Karpas-422 (cell line): ENCODE data around the gene IKZF4. TPM values are rescaled to one million over a fixed set of nuclear protein-coding genes. Genes with fewer than 3 reads are reported as not detected.
"Not testable (repeated sequence)": the region's sequence is repeated elsewhere in the genome, so short reads cannot be mapped to it uniquely, and the experiment has no call there.

Experiments used
- DNase-seq: peaks from one replicate; pipeline ENCODE4 v3.0.0-alpha.2; 2015
- H2AFZ ChIP-seq: fragments of 200-600 bp; sonication (generic); 2 replicates; pipeline ENCODE4 v1.6.1; 2014; ENCODE audit warnings: antibody characterized with exemption, low read length, mixed read lengths
- H3K27ac ChIP-seq: fragments of 200-600 bp; sonication (generic); 2 replicates; pipeline ENCODE4 v1.5.1; 2014; ENCODE audit warnings: mild to moderate bottlenecking, low read length, moderate library complexity
- H3K27me3 ChIP-seq: fragments of 200-600 bp; sonication (generic); 2 replicates; pipeline ENCODE4 v1.6.1; 2014; ENCODE audit warnings: low read length, mixed read lengths
- H3K36me3 ChIP-seq: fragments of 200-600 bp; sonication (generic); 2 replicates; pipeline ENCODE4 v1.6.1; 2014; ENCODE audit warnings: low read length, mixed read lengths; ENCODE audit not compliant: insufficient read depth
- H3K4me1 ChIP-seq: fragments of 200-600 bp; sonication (generic); 2 replicates; pipeline ENCODE4 v1.6.1; 2014; ENCODE audit warnings: mild to moderate bottlenecking, low read length, mixed read lengths
- H3K4me2 ChIP-seq: fragments of 200-600 bp; sonication (generic); 2 replicates; pipeline ENCODE4 v1.6.1; 2014; ENCODE audit warnings: low read length, low read depth, mild to moderate bottlenecking; ENCODE audit not compliant: poor library complexity, severe bottlenecking
- H3K4me3 ChIP-seq: fragments of 200-600 bp; sonication (generic); 2 replicates; pipeline ENCODE4 v1.5.1; 2014; ENCODE audit warnings: mild to moderate bottlenecking, antibody characterized with exemption, low read length, mixed read lengths
- H3K79me2 ChIP-seq: fragments of 200-600 bp; sonication (generic); 2 replicates; pipeline ENCODE4 v1.6.1; 2014; ENCODE audit warnings: mild to moderate bottlenecking, low read length, mixed read lengths
- H3K9ac ChIP-seq: fragments of 200-600 bp; sonication (generic); 2 replicates; pipeline ENCODE4 v1.6.0; 2014; ENCODE audit warnings: low read length
- H3K9me2 ChIP-seq: fragments of 200-600 bp; sonication (generic), shearing (Covaris generic); replicated peaks from 2 replicates; pipeline ENCODE4 v1.6.0; 2014; ENCODE audit warnings: mild to moderate bottlenecking, low read length, moderate library complexity; ENCODE audit not compliant: insufficient read depth
- H3K9me3 ChIP-seq: fragments of 300-700, 200-600 bp; sonication (generic); 2 replicates; pipeline ENCODE4 v1.6.1; 2014; ENCODE audit warnings: low read length, mixed read lengths
- H4K20me1 ChIP-seq: fragments of 200-600 bp; sonication (generic); 2 replicates; pipeline ENCODE4 v1.6.1; 2014; ENCODE audit warnings: mild to moderate bottlenecking, antibody characterized with exemption, low read length, low read depth; ENCODE audit not compliant: insufficient read depth
- total RNA-seq: library from RNA; depleted of rRNA; stranded (reverse); fragments of >200 nt; shearing (Covaris generic); gene quantifications from 2 replicates; pipeline ENCODE4 v1.2.3, GENCODE V29; 2014; ENCODE audit warnings: low replicate concordance

IKZF4 gene
- total RNA-seq, 1 experiment from 2014 or later, result 7.4 TPM

DNA sequence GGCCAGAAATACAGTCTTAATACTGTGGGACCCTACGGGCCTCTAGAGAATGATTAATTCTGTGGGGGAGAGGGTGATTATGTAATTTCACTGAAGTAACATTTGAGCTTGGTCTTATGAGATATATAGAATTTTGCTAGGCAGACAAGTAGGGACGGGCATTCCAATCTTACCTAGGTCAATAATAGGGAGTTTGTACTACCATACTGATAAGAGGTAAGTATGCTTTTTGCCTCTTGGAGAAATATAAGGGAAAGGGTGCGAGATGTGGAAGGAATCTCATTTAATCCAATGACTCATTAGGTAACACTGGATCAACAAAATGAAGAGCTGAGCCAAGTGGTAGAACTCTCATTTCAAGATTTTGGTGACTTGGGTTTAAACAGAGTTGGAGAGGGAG, 41.8 kb upstream of the IKZF4 start:
- H2AFZ ChIP-seq, result no peak overlapping the region
- peaks cover 48% of the 10 kb centered on the region for H3K79me2 ChIP-seq

DNA sequence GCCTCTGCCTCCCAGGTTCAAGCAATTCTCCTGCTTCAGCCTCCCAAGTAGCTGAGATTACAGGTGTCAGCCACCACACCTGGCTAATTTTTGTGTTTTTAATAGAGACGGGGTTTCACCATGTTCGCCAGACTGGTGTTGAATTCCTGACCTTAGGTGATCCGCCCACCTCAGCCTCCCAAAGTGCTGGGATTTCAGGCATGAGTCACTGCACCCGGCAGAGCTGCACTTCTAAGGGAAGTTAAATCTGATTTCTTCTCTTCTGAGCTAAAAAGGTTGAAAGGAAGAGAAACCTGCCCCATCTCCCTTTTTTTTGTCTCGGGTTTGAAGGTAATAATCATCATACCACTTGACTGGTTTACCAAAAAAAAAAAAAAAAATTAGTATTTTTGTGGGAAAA, 39.0 kb upstream of the IKZF4 start:
- not testable (repeated sequence) for H3K9ac ChIP-seq, H3K36me3 ChIP-seq, H3K27ac ChIP-seq, H3K9me2 ChIP-seq, H3K4me2 ChIP-seq, H2AFZ ChIP-seq, H3K9me3 ChIP-seq, H4K20me1 ChIP-seq, H3K27me3 ChIP-seq, DNase-seq, H3K4me3 ChIP-seq
- Histone ChIP-seq H3K79me2 (peaks cover 22% of the 10 kb centered on the region), H3K4me1 (peaks cover 25% of the 10 kb centered on the region)

More for the DNA sequence above, 41.8 kb upstream of the IKZF4 start:
- H4K20me1 ChIP-seq, result no peaks in the 10 kb centered on the region
- no peak overlapping the region for H3K27ac ChIP-seq
- H3K4me1 ChIP-seq, result peaks cover 26% of the 10 kb centered on the region
- no peaks in the 10 kb centered on the region for H3K9me3 ChIP-seq
- H3K36me3 ChIP-seq, result peaks cover 6% of the 10 kb centered on the region; the same call in 1 of the 2 replicates
- no peak overlapping the region for H3K4me3 ChIP-seq
- DNase-seq, result no peak
- no peaks in the 10 kb centered on the region for H3K27me3 ChIP-seq
- no peak overlapping the region for H3K4me2 ChIP-seq
- H3K9ac ChIP-seq, result no peak overlapping the region
- no peaks in the 10 kb centered on the region for H3K9me2 ChIP-seq

DNA sequence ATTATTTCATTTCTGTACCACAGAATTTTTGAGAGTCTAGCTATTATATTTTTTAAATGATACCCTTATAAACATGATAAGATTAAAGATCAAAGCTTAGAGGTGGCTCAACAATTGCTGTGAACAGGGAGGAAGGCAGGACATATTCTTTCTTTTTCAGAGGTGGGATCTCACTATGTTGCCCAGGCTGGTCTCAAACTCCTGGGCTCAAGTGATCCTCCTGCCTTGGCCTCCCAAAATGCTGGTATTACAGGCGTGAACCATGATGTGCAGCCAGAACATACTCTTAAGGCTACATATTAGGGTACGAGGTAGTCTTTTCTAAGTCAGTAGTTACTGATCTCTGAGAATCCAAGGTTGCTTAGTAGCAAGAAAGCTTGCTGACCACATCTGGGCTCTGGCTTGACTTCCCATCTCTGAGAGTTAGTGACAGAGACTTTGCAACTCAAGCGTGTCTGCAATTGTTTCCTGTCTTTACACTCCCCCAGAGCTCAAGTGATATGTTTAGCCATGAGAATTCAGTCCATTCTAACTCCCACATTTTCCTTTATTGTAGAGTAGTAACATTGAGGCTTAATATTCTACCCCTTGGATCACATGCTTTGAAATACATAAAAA, 38.4 kb upstream of the IKZF4 start:
- H3K9me3 ChIP-seq, result no peaks in the 10 kb centered on the region
- H3K9ac ChIP-seq, result no peak overlapping the region
- no peak overlapping the region for H2AFZ ChIP-seq
- DNase-seq, result no peak
- H3K9me2 ChIP-seq, result no peaks in the 10 kb centered on the region
- peaks cover 25% of the 10 kb centered on the region for H3K4me1 ChIP-seq
- H3K27me3 ChIP-seq, result no peaks in the 10 kb centered on the region
- H3K27ac ChIP-seq, result peak overlapping the region; percentile 58
- H3K4me2 ChIP-seq, result no peak overlapping the region
- no peak overlapping the region for H3K4me3 ChIP-seq
- H3K36me3 ChIP-seq, result no peaks in the 10 kb centered on the region; the same call in 1 of the 2 replicates
- peaks cover 16% of the 10 kb centered on the region for H3K79me2 ChIP-seq
- H4K20me1 ChIP-seq, result no peaks in the 10 kb centered on the region

DNA sequence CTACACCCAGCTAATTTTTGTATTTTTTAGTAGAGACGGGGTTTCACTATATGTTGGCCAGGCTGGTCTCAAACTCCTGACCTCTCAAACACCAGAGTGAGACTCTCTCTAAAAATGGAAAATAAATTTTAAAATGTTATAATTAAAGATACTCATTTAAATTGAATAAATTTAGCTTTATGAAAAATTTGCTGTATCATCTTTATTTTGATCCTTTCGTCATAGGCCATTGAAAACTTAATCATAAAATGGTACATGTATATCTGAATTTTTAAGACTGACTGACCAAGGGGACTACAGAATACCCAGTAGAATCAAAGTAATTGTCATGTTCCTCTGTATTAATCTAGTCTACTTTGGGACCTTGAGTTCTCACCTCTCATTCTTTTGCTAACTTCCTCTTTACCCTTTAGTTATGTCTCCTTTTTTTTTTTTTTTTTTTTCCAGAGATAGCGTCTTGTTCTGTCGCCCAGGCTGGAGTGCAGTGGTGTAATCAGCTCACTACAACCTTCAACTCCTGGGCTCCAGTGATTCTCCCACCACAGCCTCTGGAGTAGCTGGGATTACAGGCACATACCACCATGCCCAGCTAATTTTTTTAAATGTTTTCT, 37.5 kb upstream of the IKZF4 start:
- no peak overlapping the region for H3K4me3 ChIP-seq
- peak overlapping the region; percentile 58 for H3K27ac ChIP-seq
- H3K9me2 ChIP-seq, result no peaks in the 10 kb centered on the region
- peaks cover 25% of the 10 kb centered on the region for H3K4me1 ChIP-seq
- peaks cover 11% of the 10 kb centered on the region for H3K79me2 ChIP-seq
- no peak overlapping the region for H2AFZ ChIP-seq
- no peak overlapping the region for H3K9ac ChIP-seq
- H3K9me3 ChIP-seq, result no peaks in the 10 kb centered on the region
- H3K27me3 ChIP-seq, result no peaks in the 10 kb centered on the region
- no peaks in the 10 kb centered on the region; the same call in 1 of the 2 replicates for H3K36me3 ChIP-seq
- no peaks in the 10 kb centered on the region for H4K20me1 ChIP-seq
- DNase-seq, result peak; percentile 57
- H3K4me2 ChIP-seq, result no peak overlapping the region

DNA sequence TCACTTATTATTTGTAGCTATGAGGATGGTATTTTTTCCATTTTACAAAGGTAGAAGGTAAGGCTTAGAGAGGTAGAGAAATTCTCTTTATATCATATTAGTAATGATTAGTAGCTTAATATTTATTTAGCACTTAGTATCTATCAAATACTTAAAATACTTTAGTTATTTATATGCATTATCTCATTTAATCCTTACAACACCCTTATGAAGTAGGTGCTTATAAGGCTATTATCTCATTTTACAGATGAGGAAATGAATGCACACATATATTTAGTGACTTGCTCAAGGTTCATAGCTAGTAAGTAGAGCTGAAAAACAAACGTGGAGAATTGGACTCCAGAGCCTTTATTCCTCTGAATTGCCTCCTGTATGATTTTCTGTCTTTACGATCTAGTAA, 36.0 kb upstream of the IKZF4 start:
- no peak overlapping the region for H2AFZ ChIP-seq
- H3K4me1 ChIP-seq, result peaks cover 25% of the 10 kb centered on the region
- peak overlapping the region; percentile 32 for H3K27ac ChIP-seq
- H3K27me3 ChIP-seq, result no peaks in the 10 kb centered on the region
- DNase-seq, result no peak
- H3K4me3 ChIP-seq, result no peak overlapping the region
- no peaks in the 10 kb centered on the region for H3K9me3 ChIP-seq
- no peaks in the 10 kb centered on the region; the same call in 1 of the 2 replicates for H3K36me3 ChIP-seq
- no peak overlapping the region for H3K9ac ChIP-seq
- no peaks in the 10 kb centered on the region for H4K20me1 ChIP-seq
- H3K9me2 ChIP-seq, result no peaks in the 10 kb centered on the region
- peaks cover 7% of the 10 kb centered on the region; the same call in 1 of the 2 replicates for H3K79me2 ChIP-seq
- H3K4me2 ChIP-seq, result no peak overlapping the region

DNA sequence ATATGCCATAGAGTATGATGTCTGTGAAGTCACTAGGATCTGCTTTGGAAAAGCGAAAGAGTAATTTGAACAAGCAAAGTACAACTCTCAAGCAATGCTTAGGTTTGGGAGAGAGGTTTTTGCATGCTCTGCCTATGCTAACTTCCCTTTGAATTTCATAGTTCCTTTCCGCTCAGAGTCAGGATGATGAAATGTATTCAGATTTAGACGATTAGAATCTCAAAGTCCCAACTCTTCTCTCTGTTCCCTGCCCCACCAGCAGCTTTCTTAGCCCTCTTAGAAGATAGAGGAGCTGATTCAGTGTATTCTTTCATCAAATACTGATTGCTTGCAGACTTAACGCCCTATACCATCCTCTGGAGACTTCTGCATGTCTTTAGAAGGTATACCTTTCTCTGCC, 35.5 kb upstream of the IKZF4 start:
- Histone ChIP-seq H4K20me1 (no peaks in the 10 kb centered on the region), H3K9me3 (no peaks in the 10 kb centered on the region), H3K4me3 (no peak overlapping the region), H3K79me2 (peaks cover 7% of the 10 kb centered on the region; the same call in 1 of the 2 replicates), H3K36me3 (no peaks in the 10 kb centered on the region; the same call in 1 of the 2 replicates), H3K4me1 (peaks cover 25% of the 10 kb centered on the region), H3K9ac (no peak overlapping the region), H2AFZ (no peak overlapping the region), H3K4me2 (no peak overlapping the region), H3K27me3 (no peaks in the 10 kb centered on the region), H3K27ac (peak overlapping the region; percentile 32), H3K9me2 (no peaks in the 10 kb centered on the region)
- no peak for DNase-seq

DNA sequence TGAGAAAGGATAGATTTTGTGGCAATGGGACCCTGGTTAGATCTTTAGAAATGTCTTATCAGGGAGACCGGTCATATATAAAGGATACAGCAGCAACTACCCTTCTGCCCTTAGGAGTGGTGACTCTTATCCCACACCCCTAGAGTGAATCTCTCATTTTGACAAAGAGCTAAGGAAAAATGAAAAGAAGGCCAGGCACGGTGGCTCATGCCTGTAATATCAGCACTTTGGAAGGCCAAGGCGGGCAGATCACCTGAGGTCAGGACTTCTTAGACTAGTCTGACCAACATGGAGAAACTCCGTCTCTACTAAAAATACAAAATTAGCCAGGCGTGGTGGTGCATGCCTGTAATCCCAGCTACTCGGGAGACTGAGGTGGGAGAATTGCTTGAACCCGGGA, 34.9 kb upstream of the IKZF4 start:
- not testable (repeated sequence) for H3K36me3 ChIP-seq, H3K4me2 ChIP-seq, DNase-seq, H3K4me3 ChIP-seq, H3K79me2 ChIP-seq, H4K20me1 ChIP-seq, H3K9ac ChIP-seq, H3K9me2 ChIP-seq, H2AFZ ChIP-seq, H3K9me3 ChIP-seq, H3K27me3 ChIP-seq, H3K27ac ChIP-seq
- H3K4me1 ChIP-seq, result peaks cover 25% of the 10 kb centered on the region

DNA sequence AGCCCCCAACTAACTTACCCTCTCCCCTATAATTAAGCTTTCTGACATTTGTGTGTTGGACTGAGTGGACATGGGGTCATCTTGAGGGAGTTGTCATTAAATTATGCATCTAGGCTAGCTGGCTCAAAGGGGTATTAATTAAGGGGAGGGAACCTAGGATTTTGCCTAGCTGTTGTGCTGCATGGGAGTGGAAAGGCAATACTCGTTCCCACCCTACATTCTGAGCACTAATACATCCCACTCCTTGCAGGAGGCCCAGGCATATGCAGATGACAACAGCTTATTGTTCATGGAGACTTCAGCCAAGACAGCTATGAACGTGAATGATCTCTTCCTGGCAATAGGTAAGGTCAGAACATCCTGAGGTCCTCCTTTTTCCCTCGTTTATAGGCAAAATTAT, 29.7 kb upstream of the IKZF4 start:
- H3K9ac ChIP-seq, result no peak overlapping the region
- no peak overlapping the region for H2AFZ ChIP-seq
- peaks cover 9% of the 10 kb centered on the region; the same call in 1 of the 2 replicates for H3K36me3 ChIP-seq
- H3K4me1 ChIP-seq, result no peaks in the 10 kb centered on the region
- H3K27ac ChIP-seq, result no peak overlapping the region
- H3K79me2 ChIP-seq, result no peaks in the 10 kb centered on the region
- no peaks in the 10 kb centered on the region for H3K9me2 ChIP-seq
- H3K4me2 ChIP-seq, result no peak overlapping the region
- no peaks in the 10 kb centered on the region for H3K27me3 ChIP-seq
- H3K9me3 ChIP-seq, result no peaks in the 10 kb centered on the region
- no peak for DNase-seq
- no peaks in the 10 kb centered on the region for H4K20me1 ChIP-seq
- no peak overlapping the region for H3K4me3 ChIP-seq
